Measurements from ENCODE around the gene MAPK13. TPM values are rescaled to one million over a fixed set of nuclear protein-coding genes. Genes with fewer than 3 reads are reported as not detected.
A peak's percentile ranks its signal among the peaks of the same experiment; 100 is the strongest.
"Not testable (repeated sequence)": the region's sequence is repeated elsewhere in the genome, so short reads cannot be mapped to it uniquely, and the experiment has no call there.

Gene MAPK13
- total RNA-seq (2014; rRNA removed; shearing (Covaris generic)) (3.0 and 6.6 TPM in 2 replicates), polyA plus RNA-seq (2016; fragmentation: Nextera tagmentation; extraction: Ambion mirVana) (2.9 and 3.2 TPM in 2 replicates)

DNA sequence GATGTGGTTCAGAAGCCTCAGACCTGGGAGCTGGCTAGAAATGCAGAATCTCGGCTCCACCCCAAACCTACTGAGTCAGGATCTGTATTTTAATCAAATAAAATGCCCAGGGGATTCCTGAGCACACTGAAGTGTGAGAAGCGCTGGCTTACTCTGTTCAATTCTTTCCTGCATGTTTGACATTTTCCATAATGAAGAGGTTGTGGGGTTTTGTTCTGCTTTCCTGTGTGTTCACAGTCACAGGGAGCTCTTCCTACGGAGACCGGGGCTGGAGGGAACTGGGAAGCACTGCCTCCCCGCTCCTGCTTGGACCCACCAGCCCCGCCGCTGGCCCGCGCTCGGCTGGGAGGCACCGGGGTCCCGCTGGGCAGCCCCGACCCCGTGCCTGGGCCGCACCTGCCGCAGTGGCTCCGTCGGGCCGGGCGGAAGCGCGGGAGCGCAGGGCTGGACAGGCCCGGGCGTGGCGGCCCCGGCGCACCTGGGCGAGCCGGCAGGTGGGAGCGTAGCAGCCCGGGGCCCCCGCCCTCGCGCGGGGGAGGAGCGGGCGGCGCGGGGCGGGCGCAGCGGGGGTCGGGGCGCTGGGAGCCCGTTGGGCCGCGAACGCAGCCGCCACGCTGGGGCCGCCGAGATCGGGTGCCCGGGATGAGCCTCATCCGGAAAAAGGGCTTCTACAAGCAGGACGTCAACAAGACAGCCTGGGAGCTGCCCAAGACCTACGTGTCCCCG is at the start of gene MAPK13:
TSS of gene MAPK13 (plus strand) at position 573 of the 726 bp plus-strand sequence. CDS start at position 643, 70 bp downstream.
- H3K79me2 ChIP-seq (ENCODE audit: insufficient read depth) = no peaks in the 10 kb centered on the region
- in situ Hi-C loops (cut with MboI) = loop anchor here (10.0 kb wide), 1 partner anchor 235 kb away; no protein-coding TSS in a partner anchor
- H3K4me3 ChIP-seq = peak within 1 kb of the TSS; percentile 59
- 9 to 11% methylated on average over 36 to 40 of the region's 59 CpGs for WGBS, 2 experiments (ENCODE audit: low coverage in 1 of 2, low lambda C conversion rate in 2 of 2, missing lambda C conversion rate in 2 of 2)
- peak within 1 kb of the TSS; percentile 13; the same call in 1 of the 2 replicates for H3K27ac ChIP-seq
- peak within 1 kb of the TSS; percentile 79 for H2AFZ ChIP-seq
- H3F3A ChIP-seq (ENCODE audit: insufficient read depth) = peaks cover 14% of the 10 kb centered on the region; the same call in 1 of the 2 replicates
- no peaks in the 10 kb centered on the region for H3K9me3 ChIP-seq (ENCODE audit: low read depth)
- H3K9me2 ChIP-seq (ENCODE audit: insufficient read depth) = no peaks in the 10 kb centered on the region
- H3K4me2 ChIP-seq (ENCODE audit: unreplicated experiment) = peak within 1 kb of the TSS; percentile 65
- TF ChIP-seq EZH2phosphoT487 (IDR thresholded peaks at IDR 0.05; ENCODE audit: insufficient read depth, low read depth) = no peak
- TF ChIP-seq EZH2 (IDR thresholded peaks at IDR 0.05; ENCODE audit: insufficient read depth, poor library complexity, severe bottlenecking) = no peak
- no peaks in the 10 kb centered on the region for H4K20me1 ChIP-seq (ENCODE audit: insufficient read depth)
- peak within 1 kb of the TSS; percentile 55 for H3K9ac ChIP-seq
- no peaks in the 10 kb centered on the region for H3K36me3 ChIP-seq (ENCODE audit: low read depth)
- peak; percentile 73 for DNase-seq
- no peaks in the 10 kb centered on the region for H3K27me3 ChIP-seq (replicated peaks; ENCODE audit: insufficient read depth)
- peaks cover 38% of the 10 kb centered on the region for H3K4me1 ChIP-seq (ENCODE audit: insufficient read depth)

DNA sequence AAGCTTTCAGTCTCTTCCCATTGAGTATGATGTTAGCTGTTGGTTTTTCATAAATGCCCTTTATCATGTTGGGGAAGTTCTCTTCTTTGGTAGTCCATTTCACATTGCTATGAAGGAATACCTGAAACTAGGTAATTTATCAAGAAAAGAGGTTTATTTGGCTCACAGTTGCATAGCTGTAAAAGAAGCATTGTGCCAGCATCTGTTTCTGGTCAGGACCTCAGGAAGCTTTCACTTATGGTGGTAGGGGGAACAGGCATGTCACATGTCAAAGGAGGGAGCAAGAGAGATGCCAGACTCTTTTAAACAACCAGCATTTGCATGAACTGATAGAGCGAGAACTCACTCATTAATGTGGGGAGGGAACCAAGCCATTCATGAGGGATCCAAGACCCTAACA is 48.0 kb upstream of the MAPK13 start:
- H3K27me3 ChIP-seq (replicated peaks; ENCODE audit: insufficient read depth) = no peaks in the 10 kb centered on the region
- H4K20me1 ChIP-seq (ENCODE audit: insufficient read depth) = no peaks in the 10 kb centered on the region; the same call in 1 of the 2 replicates
- H3K4me1 ChIP-seq (ENCODE audit: insufficient read depth) = no peaks in the 10 kb centered on the region
- H3F3A ChIP-seq (ENCODE audit: insufficient read depth) = no peaks in the 10 kb centered on the region
- in situ Hi-C loops (cut with MboI) = no loop called here
- H2AFZ ChIP-seq = no peak overlapping the region
- peaks cover 40% of the 10 kb centered on the region for H3K79me2 ChIP-seq (ENCODE audit: insufficient read depth)
- H3K9me2 ChIP-seq (ENCODE audit: insufficient read depth) = no peaks in the 10 kb centered on the region
- DNase-seq = no peak
- no peaks in the 10 kb centered on the region for H3K9me3 ChIP-seq (ENCODE audit: low read depth)
- peaks cover 58% of the 10 kb centered on the region for H3K36me3 ChIP-seq (ENCODE audit: low read depth)
- no peak overlapping the region for H3K4me2 ChIP-seq (ENCODE audit: unreplicated experiment)
- H3K4me3 ChIP-seq = no peak overlapping the region
- no peak overlapping the region for H3K27ac ChIP-seq
- 94 to 100% methylated on average over 1 of the region's 1 CpG for WGBS, 2 experiments (ENCODE audit: low coverage in 1 of 2, low lambda C conversion rate in 2 of 2, missing lambda C conversion rate in 2 of 2)
- TF ChIP-seq EZH2 (IDR thresholded peaks at IDR 0.05; ENCODE audit: insufficient read depth, poor library complexity, severe bottlenecking) = no peak
- TF ChIP-seq EZH2phosphoT487 (IDR thresholded peaks at IDR 0.05; ENCODE audit: insufficient read depth, low read depth) = no peak
- no peak overlapping the region for H3K9ac ChIP-seq

DNA sequence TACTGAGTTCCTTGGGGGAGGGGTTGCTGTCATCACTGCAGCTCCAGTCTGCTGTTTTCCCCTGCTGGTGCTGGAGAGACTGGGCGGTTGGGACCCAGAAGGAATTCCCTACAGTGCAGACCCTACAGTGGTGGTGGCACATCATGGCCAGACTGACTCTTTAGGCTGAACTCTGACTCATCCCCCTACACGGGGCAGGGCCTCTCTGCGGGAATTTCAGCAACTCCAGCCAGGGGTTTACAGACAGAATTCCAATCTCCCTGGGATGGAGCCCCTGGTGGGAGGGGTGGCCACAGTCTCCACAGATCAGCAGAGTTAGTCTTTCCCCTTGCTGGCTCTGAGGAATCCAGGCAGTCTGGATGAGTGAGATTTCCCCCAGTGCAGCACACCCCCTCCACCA is 46.9 kb upstream of the MAPK13 start:
- peaks cover 54% of the 10 kb centered on the region for H3K36me3 ChIP-seq (ENCODE audit: low read depth)
- H3K27ac ChIP-seq = no peak overlapping the region
- no peak overlapping the region for H2AFZ ChIP-seq
- H3K9me2 ChIP-seq (ENCODE audit: insufficient read depth) = no peaks in the 10 kb centered on the region
- no peaks in the 10 kb centered on the region; the same call in 1 of the 2 replicates for H4K20me1 ChIP-seq (ENCODE audit: insufficient read depth)
- H3K9ac ChIP-seq = no peak overlapping the region
- no peaks in the 10 kb centered on the region for H3K4me1 ChIP-seq (ENCODE audit: insufficient read depth)
- in situ Hi-C loops (cut with MboI) = no loop called here
- DNase-seq = no peak
- 74 to 85% methylated on average over 3 of the region's 3 CpGs for WGBS, 2 experiments (ENCODE audit: low coverage in 1 of 2, low lambda C conversion rate in 2 of 2, missing lambda C conversion rate in 2 of 2)
- H3K79me2 ChIP-seq (ENCODE audit: insufficient read depth) = peaks cover 33% of the 10 kb centered on the region
- no peaks in the 10 kb centered on the region for H3K27me3 ChIP-seq (replicated peaks; ENCODE audit: insufficient read depth)
- no peak overlapping the region for H3K4me2 ChIP-seq (ENCODE audit: unreplicated experiment)
- H3K4me3 ChIP-seq = no peak overlapping the region
- H3K9me3 ChIP-seq (ENCODE audit: low read depth) = no peaks in the 10 kb centered on the region
- TF ChIP-seq EZH2 (IDR thresholded peaks at IDR 0.05; ENCODE audit: insufficient read depth, poor library complexity, severe bottlenecking) (no peak), EZH2phosphoT487 (IDR thresholded peaks at IDR 0.05; ENCODE audit: insufficient read depth, low read depth) (no peak)
- H3F3A ChIP-seq (ENCODE audit: insufficient read depth) = no peaks in the 10 kb centered on the region

DNA sequence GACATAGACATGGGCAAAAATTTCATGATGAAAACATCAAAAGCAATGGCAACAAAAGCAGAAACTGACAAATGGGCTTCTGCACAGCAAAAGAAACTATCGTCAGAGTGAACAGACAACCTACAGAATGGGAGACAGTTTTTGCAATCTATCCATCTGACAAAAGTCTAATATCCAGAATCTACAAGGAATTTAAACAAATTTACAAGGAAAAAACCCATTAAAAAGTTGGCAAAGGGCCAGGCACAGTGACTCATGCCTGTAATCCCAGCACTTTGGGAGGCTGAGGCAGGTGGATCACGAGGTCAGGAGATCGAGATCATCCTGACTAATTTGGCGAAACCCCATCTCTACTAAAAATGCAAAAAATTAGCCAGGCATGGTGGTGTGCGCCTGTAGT is 42.1 kb upstream of the MAPK13 start:
- H2AFZ ChIP-seq; H3K79me2 ChIP-seq (ENCODE audit: insufficient read depth); H3K4me1 ChIP-seq (ENCODE audit: insufficient read depth); H3K9me3 ChIP-seq (ENCODE audit: low read depth); H3K27me3 ChIP-seq (replicated peaks; ENCODE audit: insufficient read depth); H3K9ac ChIP-seq; H3K4me2 ChIP-seq (ENCODE audit: unreplicated experiment); in situ Hi-C loops (cut with MboI); H3K4me3 ChIP-seq; H4K20me1 ChIP-seq (ENCODE audit: insufficient read depth); H3K27ac ChIP-seq; H3K9me2 ChIP-seq (ENCODE audit: insufficient read depth); DNase-seq: not testable (repeated sequence)
- 93 to 98% methylated on average over 5 of the region's 5 CpGs for WGBS, 2 experiments (ENCODE audit: low coverage in 1 of 2, low lambda C conversion rate in 2 of 2, missing lambda C conversion rate in 2 of 2)
- Histone ChIP-seq H3F3A (ENCODE audit: insufficient read depth) (peaks cover 18% of the 10 kb centered on the region), H3K36me3 (ENCODE audit: low read depth) (peaks cover 13% of the 10 kb centered on the region)
